B cell (primary cell): ENCODE results near the gene FBXL4.

Experiments
- CTCF ChIP-seq: fragments of 200-600 bp; IDR thresholded peaks from one replicate; pipeline ENCODE4 v1.8.0; 2022; ENCODE audit warnings: antibody characterized with exemption, mild to moderate bottlenecking
- EZH2 ChIP-seq: IDR thresholded peaks from 2 replicates; pipeline ENCODE4 v1.6.1; 2012; ENCODE audit warnings: borderline replicate concordance, low read depth, mild to moderate bottlenecking, moderate library complexity, low read length; ENCODE audit not compliant: insufficient read depth, poor library complexity, severe bottlenecking

GRCh38 chr6:98944598-98945081 lies 3.1 kb downstream of the FBXL4 start:
- TF ChIP-seq CTCF (no peak), EZH2 (no peak)
